Ecto neural progenitor cell (in vitro differentiated cells): ENCODE data around the gene ATP5PO.
"Not testable (repeated sequence)": the region's sequence is repeated elsewhere in the genome, so short reads cannot be mapped to it uniquely, and the experiment has no call there.

Experiments used
- DNase-seq: peaks from one replicate; pipeline ENCODE4 v3.0.0-alpha.2; 2018; ENCODE audit warnings: low spot score

Gene ATP5PO

GRCh38 chr21:33867868-33868267, 47.7 kb downstream of the ATP5PO start:
- DNase-seq: not testable (repeated sequence)

GRCh38 chr21:33866826-33867225, 48.8 kb downstream of the ATP5PO start:
- DNase-seq: no peak

- DNase-seq: no peak
Observed at GRCh38 chr21:33865996-33866575, 49.5 kb downstream of the ATP5PO start.

- no peak for DNase-seq
Observed at GRCh38 chr21:33865176-33865575, 50.4 kb downstream of the ATP5PO start.

GRCh38 chr21:33864150-33864549, 51.5 kb downstream of the ATP5PO start:
- DNase-seq: no peak

GRCh38 chr21:33863191-33863590, 52.4 kb downstream of the ATP5PO start:
- DNase-seq: not testable (repeated sequence)

GRCh38 chr21:33861125-33861524, 54.5 kb downstream of the ATP5PO start:
- no peak for DNase-seq

GRCh38 chr21:33860332-33860879, 55.2 kb downstream of the ATP5PO start:
- DNase-seq: no peak

GRCh38 chr21:33859373-33860102, 56.1 kb downstream of the ATP5PO start:
- DNase-seq: no peak

- DNase-seq: no peak
Observed at GRCh38 chr21:33858667-33859372, 56.8 kb downstream of the ATP5PO start.

GRCh38 chr21:33857846-33858666, 57.5 kb downstream of the ATP5PO start:
- no peak for DNase-seq

- no peak for DNase-seq
Observed at GRCh38 chr21:33856893-33857527, 58.6 kb downstream of the ATP5PO start.

- no peak for DNase-seq
Observed at GRCh38 chr21:33855190-33855589, 60.4 kb downstream of the ATP5PO start.

GRCh38 chr21:33854604-33855003, 61.0 kb downstream of the ATP5PO start:
- DNase-seq: no peak
